CD4-positive, alpha-beta T cell treated with Interferon alpha-2 for 1 hour (primary cell): ENCODE data around the gene ACOT9.
A peak's percentile ranks its signal among the peaks of the same experiment; 100 is the strongest.
"Not testable (repeated sequence)": the region's sequence is repeated elsewhere in the genome, so short reads cannot be mapped to it uniquely, and the experiment has no call there.

ENCODE experiments used
- DNase-seq, 2 donors: peaks; one replicate each; pipeline ENCODE4 v3.0.0-alpha.2; 2020 to 2022

Gene ACOT9, protein sequence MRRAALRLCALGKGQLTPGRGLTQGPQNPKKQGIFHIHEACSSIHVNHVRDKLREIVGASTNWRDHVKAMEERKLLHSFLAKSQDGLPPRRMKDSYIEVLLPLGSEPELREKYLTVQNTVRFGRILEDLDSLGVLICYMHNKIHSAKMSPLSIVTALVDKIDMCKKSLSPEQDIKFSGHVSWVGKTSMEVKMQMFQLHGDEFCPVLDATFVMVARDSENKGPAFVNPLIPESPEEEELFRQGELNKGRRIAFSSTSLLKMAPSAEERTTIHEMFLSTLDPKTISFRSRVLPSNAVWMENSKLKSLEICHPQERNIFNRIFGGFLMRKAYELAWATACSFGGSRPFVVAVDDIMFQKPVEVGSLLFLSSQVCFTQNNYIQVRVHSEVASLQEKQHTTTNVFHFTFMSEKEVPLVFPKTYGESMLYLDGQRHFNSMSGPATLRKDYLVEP

DNA sequence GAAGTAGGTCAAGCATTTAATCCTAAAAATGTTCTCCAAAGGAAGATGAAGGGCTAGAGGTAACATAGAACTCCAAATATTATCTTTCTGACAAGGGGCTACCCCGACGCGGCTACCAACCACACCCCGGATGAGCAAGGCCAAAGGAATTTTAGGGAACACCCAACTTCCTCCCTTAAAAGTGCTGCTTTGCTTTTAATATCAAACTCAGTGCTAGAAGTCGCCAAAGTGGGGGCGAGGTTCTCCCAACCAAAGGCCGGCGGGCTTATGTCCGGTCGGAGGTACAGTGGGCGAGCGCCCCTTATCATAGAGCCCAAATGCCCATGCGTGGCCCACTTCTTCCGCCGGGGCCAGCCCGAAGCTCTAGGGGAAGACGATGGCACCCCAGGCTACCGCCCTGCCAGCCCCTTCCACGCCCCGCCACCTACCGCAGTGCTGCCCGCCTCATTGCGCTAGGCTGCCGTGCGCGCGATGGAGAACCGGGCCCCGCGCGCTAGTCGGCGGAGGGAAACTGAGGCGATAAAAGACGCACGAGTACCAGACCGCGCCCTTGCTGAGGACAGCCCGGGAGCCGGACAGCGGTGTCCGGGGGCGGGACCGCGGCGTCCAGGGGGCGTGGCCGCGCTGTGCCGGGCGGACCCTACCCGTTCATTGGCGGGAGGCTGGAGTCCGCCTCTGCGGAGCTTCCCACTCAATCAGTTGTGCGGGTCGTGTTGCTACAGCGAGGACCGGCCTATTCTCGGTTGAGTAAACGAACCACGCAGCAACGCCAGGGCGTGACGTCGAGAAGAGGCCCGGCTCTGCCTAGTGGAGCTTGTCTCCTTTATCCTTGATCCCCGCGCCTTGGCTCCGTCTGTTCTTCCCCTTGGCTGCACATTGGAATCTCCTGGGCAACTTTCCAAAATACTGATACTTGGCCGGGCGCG, at the start of gene ACOT9:
TSS of gene ACOT9 (minus strand) at position 580 of the 926 bp plus-strand sequence. CDS start at position 448, 132 bp downstream.
- DNase-seq: peak; percentile 83 to 85

DNA sequence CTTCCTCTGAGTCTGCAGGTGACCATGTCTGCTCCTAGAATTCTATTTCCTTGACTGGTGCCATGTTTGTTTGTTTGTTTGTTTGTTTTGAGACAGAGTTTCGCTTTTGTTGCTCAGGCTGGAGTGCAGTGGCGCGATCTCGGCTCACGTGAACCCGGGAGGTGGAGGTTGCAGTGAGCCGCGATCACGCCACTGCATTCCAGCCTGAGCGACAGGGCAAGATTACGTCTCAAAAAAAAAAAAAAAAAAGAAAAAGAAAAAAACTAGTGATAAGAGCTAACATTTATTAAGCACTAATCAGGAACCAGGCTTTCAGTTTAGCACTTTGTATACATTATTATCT, 47.0 kb upstream of the ACOT9 start:
- DNase-seq: no peak

DNA sequence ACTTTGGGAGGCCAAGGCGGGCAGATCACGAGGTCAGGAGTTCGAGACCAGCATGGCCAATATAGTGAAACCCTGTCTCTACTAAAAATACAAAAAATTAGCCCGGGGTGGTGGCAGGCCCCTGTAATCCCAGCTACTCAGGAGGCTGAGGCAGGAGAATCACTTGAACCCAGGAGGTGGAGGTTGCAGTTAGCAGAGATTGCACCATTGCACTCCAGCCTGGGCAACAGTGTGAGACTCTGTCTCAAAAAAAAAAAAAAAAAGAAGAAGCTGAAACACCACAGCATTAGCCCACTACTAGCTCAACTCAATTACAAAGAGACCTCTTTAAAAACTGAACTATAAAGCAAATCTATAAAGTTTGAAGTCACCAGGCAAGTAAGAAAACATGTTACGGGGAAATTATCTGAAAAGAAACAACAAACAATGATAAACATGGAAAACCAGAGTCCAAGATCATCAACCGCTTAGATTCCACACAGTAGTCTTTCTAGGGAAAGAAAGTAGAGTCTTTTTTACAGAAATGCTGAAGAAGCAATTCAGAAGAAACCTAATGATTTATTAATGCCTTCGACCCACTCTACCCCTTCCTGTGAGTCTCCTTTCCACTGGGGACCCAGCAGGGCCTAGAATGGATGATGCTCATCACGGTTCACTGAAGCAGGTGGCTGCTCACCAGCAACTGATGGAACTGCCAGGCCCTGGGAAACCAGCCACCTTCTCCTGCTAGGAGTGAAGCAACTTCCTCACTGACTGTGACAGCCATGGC, 46.5 kb upstream of the ACOT9 start:
- no peak for DNase-seq

DNA sequence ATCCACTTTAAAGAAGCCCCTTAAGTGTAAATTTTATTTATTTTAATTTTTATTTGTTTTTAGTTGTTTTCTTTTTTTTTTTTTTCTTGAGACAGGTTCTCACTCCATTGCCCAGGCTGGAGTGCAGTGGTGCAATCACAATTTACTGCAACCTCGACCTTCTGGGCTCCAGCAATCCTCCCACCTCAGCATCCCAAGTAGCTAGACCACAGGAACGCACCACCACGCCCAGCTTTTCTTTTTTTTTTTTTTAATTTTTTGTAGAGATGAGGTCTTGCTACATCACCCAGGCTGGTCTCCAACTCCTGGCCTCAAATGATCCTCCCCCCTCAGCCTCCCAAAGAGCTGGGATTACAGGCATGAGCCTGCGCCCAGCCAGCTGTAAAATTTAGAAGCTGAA, 45.9 kb upstream of the ACOT9 start:
- no peak for DNase-seq

DNA sequence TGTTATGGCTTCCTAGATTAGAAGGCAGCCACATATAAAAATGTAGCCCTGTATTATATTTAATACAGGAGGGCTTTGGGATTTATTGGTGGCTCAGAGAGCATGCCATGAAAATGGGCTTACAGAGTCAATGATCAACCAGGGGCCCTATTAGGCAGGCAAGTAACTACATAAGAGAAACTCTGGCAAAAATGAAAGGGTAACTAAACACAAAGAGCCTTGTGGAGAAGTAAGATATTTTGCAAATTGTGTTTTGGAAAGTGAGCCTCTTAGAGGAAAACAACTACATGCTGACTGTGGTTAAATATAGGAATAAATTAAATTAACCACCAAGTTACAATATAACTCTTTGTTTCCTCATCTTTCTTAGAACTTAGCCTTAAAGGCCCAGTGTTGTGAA, 45.4 kb upstream of the ACOT9 start:
- no peak for DNase-seq

DNA sequence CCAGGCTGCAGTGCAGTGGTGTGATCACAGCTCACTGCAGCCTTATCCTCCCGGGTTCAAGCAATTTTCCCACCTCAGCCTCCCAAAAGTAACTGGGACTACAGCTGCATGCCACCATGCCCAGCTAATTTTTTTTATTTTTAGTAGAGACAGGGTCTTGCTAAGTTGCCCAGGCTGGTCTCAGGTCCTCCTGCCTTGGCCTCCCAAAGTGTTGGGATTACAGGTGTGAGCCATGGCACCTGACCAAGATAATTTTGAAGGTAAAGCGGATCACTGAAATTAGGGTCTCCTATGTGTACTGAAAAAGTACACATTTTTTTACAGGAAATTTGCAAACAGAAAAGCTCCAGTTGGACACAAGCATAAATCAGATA, 44.7 kb upstream of the ACOT9 start:
- DNase-seq: peak in 1 of 2 donors; percentile 27

DNA sequence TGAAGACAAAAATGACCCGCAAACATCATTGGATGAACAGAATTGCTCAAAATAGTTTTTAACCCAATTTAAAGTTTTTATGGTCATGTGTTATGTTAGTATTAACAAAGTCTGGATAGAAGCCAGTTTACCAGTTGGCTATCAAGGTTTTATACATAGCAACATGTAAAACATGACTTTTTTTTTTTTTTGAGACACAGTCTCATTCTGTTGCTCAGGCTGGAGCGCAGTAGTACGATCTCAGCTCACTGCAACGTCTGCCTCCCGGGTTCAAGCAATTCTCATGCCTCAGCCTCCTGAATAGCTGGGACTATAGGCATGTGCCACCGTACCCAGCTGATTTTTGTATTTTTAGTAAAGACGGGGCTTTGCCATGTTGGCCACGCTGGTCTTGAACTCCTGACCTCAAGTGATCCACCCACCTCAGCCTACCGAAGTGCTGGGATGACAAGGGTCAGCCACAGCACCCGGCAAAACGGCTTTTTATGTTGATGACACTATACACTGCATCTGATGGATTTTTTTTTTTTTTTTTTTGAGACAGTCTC, 43.3 kb upstream of the ACOT9 start:
- DNase-seq: peak; percentile 70 to 79

DNA sequence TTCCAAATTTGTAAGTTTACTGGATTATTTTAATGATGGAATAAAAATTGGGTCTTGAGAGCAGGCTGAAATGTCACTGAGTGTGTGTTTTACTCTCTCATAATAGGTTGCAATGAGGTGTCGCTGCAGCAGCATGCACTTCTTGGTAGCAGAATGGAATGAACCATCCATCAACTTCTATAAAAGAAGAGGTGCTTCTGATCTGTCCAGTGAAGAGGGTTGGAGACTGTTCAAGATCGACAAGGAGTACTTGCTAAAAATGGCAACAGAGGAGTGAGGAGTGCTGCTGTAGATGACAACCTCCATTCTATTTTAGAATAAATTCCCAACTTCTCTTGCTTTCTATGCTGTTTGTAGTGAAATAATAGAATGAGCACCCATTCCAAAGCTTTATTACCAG, 42.5 kb upstream of the ACOT9 start:
- peak in 1 of 2 donors; percentile 52 for DNase-seq

DNA sequence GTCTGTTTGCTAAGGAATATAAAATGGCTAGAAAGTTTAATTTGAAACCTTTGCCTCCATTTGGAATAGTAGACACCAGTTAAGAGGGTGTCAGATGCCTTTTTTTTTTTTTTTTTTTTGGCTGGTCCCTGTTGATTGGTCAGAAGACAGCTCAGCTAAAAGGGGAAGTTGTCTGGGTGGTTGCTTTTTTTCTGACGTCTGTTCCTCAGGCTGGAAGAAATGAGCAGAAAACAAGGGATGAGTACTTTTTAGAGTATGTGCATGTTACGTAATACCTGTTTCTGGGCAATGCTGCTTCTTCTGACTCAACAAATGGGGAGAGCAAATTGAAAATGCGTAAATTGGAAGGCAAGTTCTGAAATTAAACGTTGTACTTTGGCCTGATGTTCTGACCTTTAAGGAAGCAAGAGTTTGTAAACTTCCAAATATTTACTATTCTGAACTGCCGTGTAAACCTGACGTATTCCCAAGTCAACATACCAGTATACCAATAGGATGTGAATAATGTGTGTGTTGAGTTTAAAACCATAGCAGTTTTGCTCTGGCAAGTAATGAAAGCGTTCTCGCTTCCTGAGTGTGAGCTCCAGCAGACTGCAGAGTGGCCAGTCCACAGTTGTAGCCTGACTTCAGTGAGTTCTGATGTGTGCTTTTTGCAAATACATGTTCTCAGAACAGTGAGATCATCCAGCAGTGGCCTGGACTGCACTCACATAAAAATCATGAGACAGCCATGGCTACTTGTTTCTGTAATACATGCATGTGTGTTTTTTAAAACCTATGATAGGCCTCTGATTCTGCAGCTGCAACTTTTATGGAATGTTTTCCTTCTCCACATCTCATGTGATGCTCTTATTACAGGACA, 41.6 kb upstream of the ACOT9 start:
- peak; percentile 24 to 59 for DNase-seq

DNA sequence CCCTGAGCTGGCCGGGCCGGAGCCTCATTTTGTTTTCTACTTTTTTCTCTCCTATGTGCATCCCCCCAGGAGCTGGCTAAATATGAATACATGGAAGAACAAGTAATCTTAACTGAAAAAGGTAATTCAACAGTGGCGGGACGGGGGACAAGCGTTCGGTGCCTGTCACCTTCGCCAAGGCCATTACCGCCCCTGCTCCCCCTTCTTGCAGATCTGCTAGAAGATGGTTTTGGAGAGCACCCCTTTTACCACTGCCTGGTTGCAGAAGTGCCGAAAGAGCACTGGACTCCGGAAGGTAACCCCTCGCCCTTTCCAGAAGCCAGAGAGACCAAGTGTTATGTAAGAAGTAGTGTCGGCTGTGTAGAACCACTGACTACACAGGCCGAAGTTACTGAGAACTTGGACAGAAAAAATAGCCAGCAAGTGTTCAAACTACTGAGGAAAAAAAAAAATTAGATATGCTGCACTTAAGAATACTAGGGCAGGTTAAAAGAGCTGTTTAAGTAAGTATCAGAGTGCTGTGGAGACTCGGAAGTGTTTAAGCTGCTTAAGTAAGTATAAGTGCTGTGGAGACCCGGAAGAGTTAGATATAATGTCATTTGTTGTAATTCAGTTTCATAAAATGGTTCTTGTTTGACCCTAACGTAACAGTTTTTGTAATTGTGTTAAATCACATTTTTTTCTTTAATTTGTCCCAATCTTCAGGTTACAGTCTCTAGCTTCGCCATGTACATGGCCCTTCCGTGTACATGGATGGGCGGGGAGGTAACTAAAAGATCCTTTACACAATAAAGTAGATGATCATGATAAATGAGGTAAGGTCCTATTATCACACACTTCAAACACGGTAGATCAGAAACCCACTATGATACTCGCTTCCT, 40.8 kb upstream of the ACOT9 start:
- peak; percentile 15 to 53 for DNase-seq

DNA sequence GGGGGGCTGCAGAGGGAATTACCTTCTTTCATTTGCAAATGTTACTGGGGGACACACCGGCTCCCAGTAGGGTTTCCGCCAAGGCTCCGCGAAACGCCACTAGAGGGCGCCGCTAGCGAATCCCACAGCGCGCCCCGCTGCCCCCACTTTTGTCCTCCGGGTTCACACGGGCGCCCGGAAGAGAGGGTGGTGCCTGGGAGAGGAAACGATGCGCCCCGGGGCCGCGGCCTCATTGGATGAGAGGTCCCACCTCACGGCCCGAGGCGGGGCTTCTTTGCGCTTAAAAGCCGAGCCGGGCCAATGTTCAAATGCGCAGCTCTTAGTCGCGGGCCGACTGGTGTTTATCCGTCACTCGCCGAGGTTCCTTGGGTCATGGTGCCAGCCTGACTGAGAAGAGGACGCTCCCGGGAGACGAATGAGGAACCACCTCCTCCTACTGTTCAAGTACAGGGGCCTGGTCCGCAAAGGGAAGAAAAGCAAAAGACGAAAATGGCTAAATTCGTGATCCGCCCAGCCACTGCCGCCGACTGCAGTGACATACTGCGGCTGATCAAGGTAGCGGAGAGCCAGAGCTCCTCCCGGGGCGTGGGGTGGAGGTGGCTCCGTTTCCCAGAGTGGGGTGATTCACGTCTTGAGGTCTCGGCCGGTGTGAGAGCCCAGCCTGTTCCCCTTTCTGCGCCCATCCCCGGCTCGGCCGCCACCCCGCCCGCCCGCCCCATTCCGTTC, 40.0 kb upstream of the ACOT9 start, which contains the start of gene SAT1:
TSS of gene SAT1 (plus strand) at position 311 of the 726 bp plus-strand sequence. CDS start at position 490, 179 bp downstream.
- DNase-seq: peak; percentile 96

DNA sequence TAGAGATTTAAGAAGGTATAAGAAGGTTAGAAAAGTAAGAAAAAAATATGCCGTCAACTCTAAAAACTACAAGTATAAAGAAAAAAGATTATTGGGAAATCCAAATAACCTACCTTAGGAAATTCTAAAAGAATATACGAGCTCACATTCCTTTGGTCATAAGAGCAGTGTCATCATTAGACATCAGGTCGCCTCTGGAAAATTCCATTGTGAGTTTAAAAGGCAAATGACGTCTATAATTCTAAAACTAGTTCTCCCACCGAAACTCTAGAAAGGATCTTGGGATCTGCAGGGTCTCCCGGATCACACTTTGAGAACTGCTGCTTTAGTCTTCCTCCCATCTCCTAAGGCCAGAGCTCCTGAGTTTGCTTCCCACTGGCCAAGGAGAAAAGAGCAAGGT, 39.4 kb upstream of the ACOT9 start:
- DNase-seq: no peak

DNA sequence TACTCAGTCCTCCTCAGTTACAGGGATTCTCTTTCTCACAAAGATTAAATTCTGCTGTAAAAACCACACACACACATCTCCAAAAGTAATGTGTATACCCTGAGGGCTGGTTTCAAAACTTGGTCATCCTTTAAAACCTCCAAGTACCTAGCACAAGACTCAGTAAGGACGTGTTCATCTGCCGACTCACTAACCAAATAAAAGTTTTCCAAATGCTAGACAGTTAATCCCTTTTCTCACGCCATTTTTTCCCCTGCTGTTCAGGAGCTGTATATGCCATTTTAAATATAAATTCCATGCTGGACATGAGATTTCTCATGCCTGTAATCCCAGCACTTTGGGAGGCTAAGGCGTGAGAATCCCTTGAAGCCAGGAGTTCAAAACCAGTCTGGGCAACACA, 35.9 kb upstream of the ACOT9 start:
- DNase-seq: no peak

DNA sequence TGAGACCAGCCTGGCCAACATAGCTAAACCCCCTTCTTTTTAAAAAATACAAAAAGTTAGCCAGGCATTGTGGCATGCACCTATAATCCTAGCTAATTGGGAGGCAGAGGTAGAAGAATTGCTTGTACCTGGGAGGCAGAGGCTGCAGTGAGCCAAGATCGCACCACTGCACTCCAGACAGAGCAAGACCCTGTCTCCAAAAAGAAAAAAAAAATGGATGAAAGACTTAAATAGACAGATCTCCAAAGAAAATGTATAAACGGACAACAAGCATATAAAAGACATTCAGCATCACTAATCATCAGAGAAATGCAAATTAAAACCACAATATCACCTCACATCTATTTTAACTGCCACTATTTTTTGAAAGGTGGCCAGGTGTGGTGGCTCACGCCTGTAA, 33.3 kb upstream of the ACOT9 start:
- DNase-seq: no peak

DNA sequence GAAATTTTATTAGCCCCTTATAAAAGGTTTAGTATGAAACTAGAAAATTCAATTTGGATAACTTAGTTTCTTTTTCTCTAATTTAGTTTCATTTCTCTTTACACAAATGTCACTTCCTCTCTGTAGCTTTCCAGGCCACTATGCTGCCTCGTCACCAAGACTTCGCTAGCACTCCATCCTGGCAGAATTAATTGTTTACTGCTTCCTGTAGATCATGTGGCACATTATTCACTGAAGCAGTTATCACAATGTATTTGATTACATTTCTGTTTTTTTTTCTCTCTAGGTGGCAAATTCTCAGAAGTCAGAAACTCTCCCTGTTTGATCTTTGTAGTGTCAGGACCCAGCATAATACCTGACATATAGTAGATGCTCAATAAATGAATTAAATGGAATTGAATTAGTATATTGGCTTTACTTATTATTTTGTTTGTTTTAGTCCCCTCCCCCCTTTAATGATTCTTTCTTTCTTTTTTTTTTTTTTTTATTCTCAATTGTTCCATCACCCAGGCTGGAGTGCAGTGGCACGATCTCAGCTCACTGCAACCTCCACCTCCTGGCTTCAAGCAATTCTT, 30.6 kb upstream of the ACOT9 start:
- DNase-seq: peak; percentile 86 to 91

DNA sequence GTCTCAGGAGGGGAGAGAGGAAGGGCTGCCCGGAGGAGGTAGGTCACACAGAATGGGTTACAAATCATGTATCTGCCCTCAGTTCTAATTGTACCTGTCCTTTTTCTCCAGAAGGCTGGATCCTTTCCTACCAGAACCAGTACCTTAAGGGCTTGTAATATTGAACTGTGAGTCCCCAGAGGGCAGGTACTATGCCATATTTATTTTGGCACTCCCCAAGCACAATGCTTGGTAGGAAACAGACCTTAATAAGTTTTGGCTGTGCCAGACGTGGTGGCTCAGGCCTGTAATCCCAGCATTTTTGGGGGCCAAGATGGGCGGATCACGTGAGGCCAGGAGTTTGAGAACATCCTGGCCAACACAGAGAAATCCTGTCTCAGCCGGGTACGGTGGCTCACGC, 28.0 kb upstream of the ACOT9 start:
- not testable (repeated sequence) for DNase-seq

DNA sequence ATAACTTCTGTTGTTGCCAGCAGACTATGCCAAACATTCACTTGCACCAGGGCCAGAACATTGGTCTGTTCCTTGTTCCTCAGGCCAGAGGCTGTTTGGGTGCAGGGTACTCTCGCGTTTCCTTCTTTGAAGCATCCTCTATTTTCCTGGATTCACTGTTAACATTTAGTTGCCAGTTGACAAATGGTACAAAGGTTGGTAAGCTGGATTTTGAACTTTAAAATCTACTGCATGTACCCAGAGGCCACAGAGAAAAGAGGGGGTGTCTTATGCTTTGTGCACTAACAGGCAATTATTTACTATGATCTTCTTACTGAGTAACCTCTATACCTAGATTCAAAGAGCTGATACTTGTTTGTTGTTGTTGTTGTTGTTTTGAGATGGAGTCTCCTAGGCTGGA, 27.1 kb upstream of the ACOT9 start:
- DNase-seq: no peak

DNA sequence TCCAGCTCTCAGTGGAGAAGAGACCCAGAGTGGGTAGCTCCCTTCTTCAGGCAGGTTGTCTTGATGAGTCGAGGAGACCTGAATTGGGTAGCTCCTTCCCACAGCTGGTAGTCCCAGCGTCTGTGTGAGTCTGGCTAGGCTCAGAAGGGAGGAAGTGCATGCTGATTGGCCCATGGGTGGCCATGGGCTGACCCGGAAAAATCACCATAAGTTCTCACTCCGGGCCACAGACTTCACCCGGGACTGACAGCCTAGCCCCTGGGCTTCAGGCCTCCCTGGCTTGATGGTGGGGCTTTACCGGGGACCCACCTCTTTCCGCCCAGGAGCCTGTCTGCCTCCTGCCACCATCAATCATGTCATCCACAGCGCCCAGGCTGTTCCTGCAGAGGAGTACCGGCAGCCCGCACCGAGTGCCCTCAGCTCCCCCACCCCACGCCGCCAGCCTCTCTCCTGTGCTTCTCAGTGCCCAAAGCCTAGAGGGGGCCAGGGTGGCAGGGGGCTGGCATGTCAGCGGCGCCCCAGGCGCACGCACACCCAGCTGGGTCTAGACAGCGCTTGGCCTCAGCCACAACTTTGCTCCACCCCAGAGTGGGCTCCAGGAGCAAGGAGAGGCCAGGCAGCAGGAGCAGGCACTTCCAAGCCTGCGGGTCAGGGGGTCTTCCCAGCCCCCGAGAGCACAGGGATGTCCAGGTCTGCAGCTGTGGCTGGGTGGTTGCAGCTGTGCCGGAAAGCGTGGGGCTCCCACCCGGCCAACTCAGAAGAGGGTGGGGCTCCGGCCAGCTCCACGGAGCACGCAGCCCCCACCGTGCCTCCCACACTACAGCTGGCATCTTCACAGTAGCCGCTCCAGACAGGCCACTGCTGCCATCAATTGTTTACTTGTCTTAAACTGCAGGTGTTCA, 23.8 kb upstream of the ACOT9 start:
- DNase-seq: peak; percentile 20 to 34
